ENCODE results near the gene ERGIC3. TPM values are rescaled to one million over a fixed set of nuclear protein-coding genes. Genes with fewer than 3 reads are reported as not detected.

Gene ERGIC3
- total RNA-seq, 4 donors from 2014 or later: 125 to 184 (median 133) TPM

DNA sequence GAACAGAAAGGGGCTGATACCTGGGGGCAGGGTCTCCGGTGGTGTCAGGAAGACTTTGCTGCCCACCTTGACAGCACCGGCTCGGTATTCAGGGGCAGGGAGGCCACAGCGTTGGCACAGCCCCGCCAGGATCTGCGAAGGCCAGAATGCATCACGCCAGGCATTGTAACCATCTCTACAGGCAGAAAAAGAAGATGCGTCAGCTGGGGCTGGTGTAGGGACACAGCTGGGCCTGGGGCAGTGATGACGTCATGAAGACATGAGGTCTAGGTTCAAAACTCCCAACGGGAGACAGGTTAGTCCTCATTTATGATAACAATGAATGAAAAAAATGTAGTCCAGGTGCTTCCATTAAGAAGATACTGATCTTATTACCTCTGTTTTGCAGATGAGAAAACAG, 22.0 kb downstream of the ERGIC3 start:
- 91% methylated on average over 7 of the region's 10 CpGs for WGBS
- no peak for DNase-seq (ENCODE audit: extremely low spot score)

GRCh38 chr20:35564905-35565304, 23.0 kb downstream of the ERGIC3 start:
- Histone ChIP-seq H3K27ac (replicated peaks in 1 of 4) (no peak overlapping the region), H3K36me3 (no peaks in the 10 kb centered on the region), H3K4me3 (no peak overlapping the region), H3K27me3 (no peaks in the 10 kb centered on the region), H3K9me3 (no peaks in the 10 kb centered on the region), H3K4me1 (no peaks in the 10 kb centered on the region)
- 96% methylated on average over 7 of the region's 7 CpGs for WGBS
- no peak for TF ChIP-seq POLR2A (IDR thresholded peaks at IDR 0.05; ENCODE audit: low read depth)
- TF ChIP-seq POLR2AphosphoS5 (IDR thresholded peaks at IDR 0.05): no peak
- TF ChIP-seq, protein P1, sequence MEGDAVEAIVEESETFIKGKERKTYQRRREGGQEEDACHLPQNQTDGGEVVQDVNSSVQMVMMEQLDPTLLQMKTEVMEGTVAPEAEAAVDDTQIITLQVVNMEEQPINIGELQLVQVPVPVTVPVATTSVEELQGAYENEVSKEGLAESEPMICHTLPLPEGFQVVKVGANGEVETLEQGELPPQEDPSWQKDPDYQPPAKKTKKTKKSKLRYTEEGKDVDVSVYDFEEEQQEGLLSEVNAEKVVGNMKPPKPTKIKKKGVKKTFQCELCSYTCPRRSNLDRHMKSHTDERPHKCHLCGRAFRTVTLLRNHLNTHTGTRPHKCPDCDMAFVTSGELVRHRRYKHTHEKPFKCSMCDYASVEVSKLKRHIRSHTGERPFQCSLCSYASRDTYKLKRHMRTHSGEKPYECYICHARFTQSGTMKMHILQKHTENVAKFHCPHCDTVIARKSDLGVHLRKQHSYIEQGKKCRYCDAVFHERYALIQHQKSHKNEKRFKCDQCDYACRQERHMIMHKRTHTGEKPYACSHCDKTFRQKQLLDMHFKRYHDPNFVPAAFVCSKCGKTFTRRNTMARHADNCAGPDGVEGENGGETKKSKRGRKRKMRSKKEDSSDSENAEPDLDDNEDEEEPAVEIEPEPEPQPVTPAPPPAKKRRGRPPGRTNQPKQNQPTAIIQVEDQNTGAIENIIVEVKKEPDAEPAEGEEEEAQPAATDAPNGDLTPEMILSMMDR (IDR thresholded peaks at IDR 0.05): no peak
- no peak for TF ChIP-seq EP300 (IDR thresholded peaks at IDR 0.05)
- intact Hi-C loops (cut with DNase I): no loop called here
- no peak for DNase-seq (ENCODE audit: extremely low spot score)

More for the DNA sequence above, 22.0 kb downstream of the ERGIC3 start:
- H3K4me3 ChIP-seq: no peak overlapping the region
- peaks cover 0 to 8% (median 3%) of the 10 kb centered on the region in 4 donors for H3K36me3 ChIP-seq
- intact Hi-C loops (cut with DNase I): no loop called here
- H3K27me3 ChIP-seq: no peaks in the 10 kb centered on the region
- no peaks in the 10 kb centered on the region for H3K4me1 ChIP-seq
- H3K27ac ChIP-seq (replicated peaks in 1 of 4): no peak overlapping the region
- no peaks in the 10 kb centered on the region for H3K9me3 ChIP-seq
- TF ChIP-seq POLR2AphosphoS5 (IDR thresholded peaks at IDR 0.05) (no peak), EP300 (IDR thresholded peaks at IDR 0.05) (no peak), POLR2A (IDR thresholded peaks at IDR 0.05; ENCODE audit: low read depth) (no peak)
- TF ChIP-seq, protein P1 (IDR thresholded peaks at IDR 0.05): no peak

GRCh38 chr20:35568645-35569044, 26.8 kb downstream of the ERGIC3 start:
- no peak overlapping the region for H3K27ac ChIP-seq (replicated peaks in 1 of 4)
- peaks cover 0 to 13% (median 10%) of the 10 kb centered on the region in 4 donors for H3K9me3 ChIP-seq
- no peak for DNase-seq (ENCODE audit: extremely low spot score)
- WGBS: 26% methylated on average over 2 of the region's 2 CpGs
- H3K36me3 ChIP-seq: no peaks in the 10 kb centered on the region
- intact Hi-C loops (cut with DNase I): no loop called here
- TF ChIP-seq, protein P1 (IDR thresholded peaks at IDR 0.05): peak in 1 of 3 experiments; percentile 3
- no peak for TF ChIP-seq POLR2AphosphoS5 (IDR thresholded peaks at IDR 0.05)
- H3K4me1 ChIP-seq: no peaks in the 10 kb centered on the region
- H3K27me3 ChIP-seq: no peaks in the 10 kb centered on the region
- H3K4me3 ChIP-seq: no peak overlapping the region

DNA sequence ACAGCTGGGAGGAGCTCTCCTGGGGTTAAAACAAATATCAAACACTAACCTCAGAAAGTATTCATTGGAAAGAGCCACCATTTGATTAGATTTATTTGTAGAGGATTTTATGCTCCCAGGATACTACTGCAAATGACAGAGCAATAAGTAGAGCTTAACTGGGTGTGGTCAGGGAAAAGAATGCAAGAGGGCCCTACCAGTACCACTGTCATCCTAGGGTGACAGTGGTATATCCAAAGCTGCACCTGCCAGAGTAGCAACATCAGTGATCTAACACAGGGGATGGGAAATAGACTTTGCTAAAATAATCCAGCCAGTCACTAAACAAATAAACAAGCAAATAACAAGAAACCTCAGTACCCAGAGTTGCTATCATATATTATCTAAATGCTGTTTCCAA, 29.7 kb downstream of the ERGIC3 start:
- H3K4me1 ChIP-seq: no peaks in the 10 kb centered on the region
- H3K36me3 ChIP-seq: no peaks in the 10 kb centered on the region
- no peaks in the 10 kb centered on the region for H3K27me3 ChIP-seq
- intact Hi-C loops (cut with DNase I): no loop called here
- H3K4me3 ChIP-seq: no peak overlapping the region
- no peak for DNase-seq (ENCODE audit: extremely low spot score)
- peaks cover 0 to 13% (median 10%) of the 10 kb centered on the region in 4 donors for H3K9me3 ChIP-seq
- H3K27ac ChIP-seq (replicated peaks in 1 of 4): no peak overlapping the region
- TF ChIP-seq EP300 (IDR thresholded peaks at IDR 0.05) (no peak), POLR2A (IDR thresholded peaks at IDR 0.05; ENCODE audit: low read depth) (no peak), POLR2AphosphoS5 (IDR thresholded peaks at IDR 0.05) (no peak)
- TF ChIP-seq, protein P1 (IDR thresholded peaks at IDR 0.05): no peak

- peaks cover 0 to 13% (median 10%) of the 10 kb centered on the region in 4 donors for H3K9me3 ChIP-seq
- no peak overlapping the region for H3K27ac ChIP-seq (replicated peaks in 1 of 4)
- no peak for TF ChIP-seq POLR2AphosphoS5 (IDR thresholded peaks at IDR 0.05)
- TF ChIP-seq, protein P1 (IDR thresholded peaks at IDR 0.05): no peak
- no peak for TF ChIP-seq EP300 (IDR thresholded peaks at IDR 0.05)
- TF ChIP-seq POLR2A (IDR thresholded peaks at IDR 0.05; ENCODE audit: low read depth): no peak
- no peak overlapping the region for H3K4me3 ChIP-seq
- 95% methylated on average over 4 of the region's 4 CpGs for WGBS
- DNase-seq (ENCODE audit: extremely low spot score): no peak
- no peaks in the 10 kb centered on the region for H3K36me3 ChIP-seq
- no peaks in the 10 kb centered on the region for H3K27me3 ChIP-seq
- no peaks in the 10 kb centered on the region for H3K4me1 ChIP-seq
- intact Hi-C loops (cut with DNase I): no loop called here
Observed at GRCh38 chr20:35572838-35573237, 31.0 kb downstream of the ERGIC3 start.
